Osteocyte (in vitro differentiated cells): ENCODE data around the gene PDGFA. TPM values are rescaled to one million over a fixed set of nuclear protein-coding genes. Genes with fewer than 3 reads are reported as not detected.

Experiments used
- DNase-seq: peaks from one replicate; pipeline ENCODE4 v3.0.0; 2021; ENCODE audit warnings: mixed read lengths; ENCODE audit not compliant: unreplicated experiment; ENCODE audit errors: extremely low spot score
- H3K27ac Mint-ChIP-seq: one replicate; pipeline ENCODE4 v1.8.0; 2021; ENCODE audit warnings: mild to moderate bottlenecking, mixed read lengths; ENCODE audit not compliant: unreplicated experiment
- H3K27me3 Mint-ChIP-seq: one replicate; pipeline ENCODE4 v1.8.0; 2021; ENCODE audit warnings: mixed read lengths; ENCODE audit not compliant: unreplicated experiment
- H3K36me3 Mint-ChIP-seq: one replicate; pipeline ENCODE4 v1.8.0; 2021; ENCODE audit warnings: mixed read lengths; ENCODE audit not compliant: unreplicated experiment
- H3K4me1 Mint-ChIP-seq: one replicate; pipeline ENCODE4 v1.8.0; 2021; ENCODE audit warnings: mixed read lengths; ENCODE audit not compliant: unreplicated experiment
- H3K4me3 Mint-ChIP-seq: one replicate; pipeline ENCODE4 v1.8.0; 2021; ENCODE audit warnings: mild to moderate bottlenecking, moderate library complexity, mixed read lengths; ENCODE audit not compliant: unreplicated experiment
- H3K9me3 Mint-ChIP-seq: one replicate; pipeline ENCODE4 v1.8.0; 2021; ENCODE audit warnings: mixed read lengths; ENCODE audit not compliant: unreplicated experiment
- total RNA-seq: library from RNA; stranded (reverse); gene quantifications from 2 replicates; pipeline ENCODE4 v1.2.1, GENCODE V29; 2021
- TF ChIP-seq, protein P1 (sequence below): fragments of 200-600 bp; sonication (generic); IDR thresholded peaks from 2 replicates; pipeline ENCODE4 v1.5.0; 2021; ENCODE audit warnings: antibody characterized with exemption, mild to moderate bottlenecking, moderate library complexity

PDGFA gene
- total RNA-seq, 1 donor from 2014 or later = 93.6 TPM

DNA sequence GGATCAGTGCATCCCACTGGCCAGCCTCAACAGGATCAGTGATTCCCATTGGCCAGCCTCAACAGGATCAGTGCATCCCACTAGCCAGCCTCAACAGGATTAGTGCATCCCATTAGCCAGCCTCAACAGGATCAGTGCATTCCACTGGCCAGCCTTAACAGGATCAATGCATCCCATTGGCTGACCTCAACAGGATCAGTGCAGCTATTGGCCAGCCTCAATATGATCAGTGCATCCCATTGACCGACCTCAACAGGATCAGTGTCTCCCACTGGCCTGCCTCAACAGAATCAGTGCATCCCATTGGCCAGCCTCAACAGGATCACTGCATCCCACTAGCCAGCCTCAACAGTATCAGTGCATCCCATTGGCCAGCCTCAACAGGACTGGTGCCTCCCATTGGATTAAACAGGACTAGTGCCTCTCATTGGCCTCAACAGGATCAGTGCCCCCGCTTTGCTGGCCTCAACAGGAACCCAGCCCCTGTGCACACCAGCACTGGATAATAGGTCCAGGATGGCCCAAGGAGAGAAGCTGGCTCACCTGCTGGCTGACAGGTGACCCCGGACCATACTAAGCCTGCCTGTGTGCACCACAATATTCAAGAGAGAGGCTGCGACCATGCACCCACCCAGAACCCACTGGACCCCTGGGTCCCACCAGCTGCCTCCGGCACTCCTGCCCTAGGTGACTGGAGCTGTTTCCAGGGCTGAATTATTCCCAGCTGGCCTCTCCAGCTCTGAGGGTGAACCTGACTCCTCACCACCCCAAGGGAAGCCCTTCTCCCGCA is 59.9 kb downstream of the PDGFA start:
- H3K27ac Mint-ChIP-seq = peak overlapping the region; percentile 86
- no peak overlapping the region for H3K4me3 Mint-ChIP-seq
- no peaks in the 10 kb centered on the region for H3K27me3 Mint-ChIP-seq
- no peak for DNase-seq
- no peaks in the 10 kb centered on the region for H3K36me3 Mint-ChIP-seq
- H3K4me1 Mint-ChIP-seq = peaks cover 47% of the 10 kb centered on the region
- TF ChIP-seq, protein P1, sequence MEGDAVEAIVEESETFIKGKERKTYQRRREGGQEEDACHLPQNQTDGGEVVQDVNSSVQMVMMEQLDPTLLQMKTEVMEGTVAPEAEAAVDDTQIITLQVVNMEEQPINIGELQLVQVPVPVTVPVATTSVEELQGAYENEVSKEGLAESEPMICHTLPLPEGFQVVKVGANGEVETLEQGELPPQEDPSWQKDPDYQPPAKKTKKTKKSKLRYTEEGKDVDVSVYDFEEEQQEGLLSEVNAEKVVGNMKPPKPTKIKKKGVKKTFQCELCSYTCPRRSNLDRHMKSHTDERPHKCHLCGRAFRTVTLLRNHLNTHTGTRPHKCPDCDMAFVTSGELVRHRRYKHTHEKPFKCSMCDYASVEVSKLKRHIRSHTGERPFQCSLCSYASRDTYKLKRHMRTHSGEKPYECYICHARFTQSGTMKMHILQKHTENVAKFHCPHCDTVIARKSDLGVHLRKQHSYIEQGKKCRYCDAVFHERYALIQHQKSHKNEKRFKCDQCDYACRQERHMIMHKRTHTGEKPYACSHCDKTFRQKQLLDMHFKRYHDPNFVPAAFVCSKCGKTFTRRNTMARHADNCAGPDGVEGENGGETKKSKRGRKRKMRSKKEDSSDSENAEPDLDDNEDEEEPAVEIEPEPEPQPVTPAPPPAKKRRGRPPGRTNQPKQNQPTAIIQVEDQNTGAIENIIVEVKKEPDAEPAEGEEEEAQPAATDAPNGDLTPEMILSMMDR = no peak
- no peaks in the 10 kb centered on the region for H3K9me3 Mint-ChIP-seq

GRCh38 chr7:458511-459245 is 61.0 kb downstream of the PDGFA start:
- Mint-ChIP-seq H3K27me3 (no peaks in the 10 kb centered on the region), H3K9me3 (no peaks in the 10 kb centered on the region), H3K4me3 (no peak overlapping the region), H3K4me1 (peaks cover 41% of the 10 kb centered on the region), H3K27ac (no peak overlapping the region), H3K36me3 (no peaks in the 10 kb centered on the region)
- TF ChIP-seq, protein P1 = no peak
- no peak for DNase-seq

DNA sequence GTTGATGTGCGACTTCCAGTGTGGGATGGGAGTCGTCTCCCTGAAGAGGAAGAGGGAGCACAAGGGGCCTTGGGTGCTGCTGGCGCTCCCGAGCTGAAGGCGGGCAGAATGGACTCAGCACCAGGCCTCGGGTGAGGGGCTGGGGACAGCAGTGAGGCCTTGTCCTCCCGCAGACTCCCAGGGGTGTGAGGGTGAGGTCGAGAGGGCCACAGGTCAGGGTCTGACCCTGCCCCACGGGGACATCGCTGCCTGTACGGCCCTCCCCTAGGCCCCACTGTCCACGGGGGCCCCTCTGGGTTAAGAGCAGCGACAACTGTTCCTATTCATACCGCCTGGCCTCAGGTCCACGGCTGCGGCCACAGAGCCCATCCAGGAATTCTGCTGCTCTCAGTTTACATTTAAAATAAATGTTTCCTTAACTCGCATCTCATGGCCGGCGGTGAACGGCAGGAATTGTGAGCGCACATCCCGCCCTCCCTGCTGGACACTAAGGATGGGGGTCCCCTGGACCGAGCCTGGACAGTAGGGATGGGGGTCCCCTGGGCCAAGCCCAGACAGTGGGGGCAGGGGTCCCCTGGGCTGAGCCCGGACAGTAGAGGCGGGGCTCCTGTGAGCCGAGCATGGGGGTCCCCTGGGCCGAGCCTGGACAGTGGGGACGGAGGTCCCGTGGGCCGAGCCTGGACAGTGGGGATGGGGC is 61.7 kb downstream of the PDGFA start:
- no peak for DNase-seq
- Mint-ChIP-seq H3K9me3 (no peaks in the 10 kb centered on the region), H3K36me3 (no peaks in the 10 kb centered on the region), H3K4me1 (peaks cover 48% of the 10 kb centered on the region), H3K4me3 (no peak overlapping the region), H3K27ac (no peak overlapping the region), H3K27me3 (no peaks in the 10 kb centered on the region)
- TF ChIP-seq, protein P1 = no peak

DNA sequence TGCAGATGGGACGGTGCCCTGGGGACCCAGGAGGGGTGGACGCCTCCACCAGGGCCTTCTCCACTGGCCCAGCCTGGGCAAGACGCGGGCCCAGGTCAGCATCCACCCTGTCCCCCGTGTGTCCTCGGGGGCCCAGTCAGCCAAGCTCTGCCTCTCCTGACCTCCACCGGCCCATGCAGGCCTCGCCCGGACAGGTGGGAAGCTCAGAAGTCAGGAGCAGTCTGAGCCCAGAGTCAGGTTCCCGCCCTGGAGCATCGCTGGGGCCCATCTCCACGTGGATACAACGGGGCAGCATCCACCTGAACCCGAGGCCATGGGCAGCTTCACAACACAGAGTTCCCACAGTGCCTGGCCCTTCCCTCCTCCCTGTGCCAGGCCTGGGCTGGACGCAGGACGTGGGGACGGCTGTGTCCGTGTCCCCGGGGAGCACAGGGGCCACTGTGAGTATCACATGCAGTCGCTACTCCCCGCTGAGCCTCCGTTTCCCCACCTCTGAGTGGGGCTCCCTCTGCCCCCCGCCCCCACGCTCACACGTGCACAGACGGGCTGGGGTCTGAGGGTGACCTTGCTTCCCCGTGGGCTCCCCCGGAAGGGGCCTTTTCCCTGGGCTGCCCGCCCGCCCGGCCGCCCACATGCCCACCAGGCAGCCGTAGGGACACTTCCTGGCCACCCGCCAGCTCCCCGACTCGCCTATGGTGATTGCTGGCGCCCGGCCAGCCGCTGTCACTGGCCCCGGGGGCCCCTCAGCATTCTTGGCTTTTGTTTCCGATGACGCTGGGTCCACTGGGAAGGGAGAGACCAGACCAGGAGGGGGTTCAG is 64.3 kb downstream of the PDGFA start:
- Mint-ChIP-seq H3K4me1 (peaks cover 49% of the 10 kb centered on the region), H3K27ac (peak overlapping the region; percentile 50), H3K27me3 (no peaks in the 10 kb centered on the region), H3K9me3 (no peaks in the 10 kb centered on the region), H3K36me3 (no peaks in the 10 kb centered on the region), H3K4me3 (no peak overlapping the region)
- TF ChIP-seq, protein P1 = no peak
- DNase-seq = peak; percentile 94
